AG10803 (cell line): ENCODE measurements around the gene LTBP4.

Experiments used
- DNase-seq: peaks from one replicate; pipeline ENCODE4 v3.0.0; 2010; ENCODE audit warnings: low read depth
- H3K4me3 ChIP-seq: 2 replicates; pipeline ENCODE4 v1.5.1; 2011; ENCODE audit warnings: mild to moderate bottlenecking, low read length, control low read depth
- CTCF ChIP-seq: conservative IDR thresholded peaks from 2 replicates; pipeline ENCODE4 v1.5.1; 2011; ENCODE audit warnings: mild to moderate bottlenecking, low read length, control low read depth, inconsistent platforms

LTBP4 gene

GRCh38 chr19:40570313-40571004 is 30.7 kb upstream of the LTBP4 start:
- peak; percentile 99 for DNase-seq
- TF ChIP-seq CTCF, result peak; percentile 56
- peak overlapping the region; percentile 79 for H3K4me3 ChIP-seq

GRCh38 chr19:40571005-40571318 is 30.2 kb upstream of the LTBP4 start:
- no peak overlapping the region; the same call in 1 of the 2 replicates for H3K4me3 ChIP-seq
- DNase-seq, result no peak
- no peak for TF ChIP-seq CTCF

GRCh38 chr19:40571831-40572495 is 29.2 kb upstream of the LTBP4 start:
- TF ChIP-seq CTCF, result no peak
- DNase-seq, result no peak
- H3K4me3 ChIP-seq, result no peak overlapping the region

- no peak for TF ChIP-seq CTCF
- H3K4me3 ChIP-seq, result no peak overlapping the region
- no peak for DNase-seq
These were observed 25.8 kb upstream of the LTBP4 start for GRCh38 chr19:40575326-40575725.

GRCh38 chr19:40576151-40576584 is 25.0 kb upstream of the LTBP4 start:
- no peak for DNase-seq
- no peak for TF ChIP-seq CTCF
- peak overlapping the region; percentile 98 for H3K4me3 ChIP-seq

- TF ChIP-seq CTCF, result no peak
- peak; percentile 92 for DNase-seq
- H3K4me3 ChIP-seq, result peak within 1 kb of the TSS; percentile 98
These were observed 24.4 kb upstream of the LTBP4 start, which contains the start of gene SHKBP1 for GRCh38 chr19:40576585-40577451. TSS of gene SHKBP1 (plus strand) at chr19:40576873. CDS start at chr19:40576900, 27 bp downstream.
